GM12875 (cell line): ENCODE data around the gene OBP2B.
"Not testable (repeated sequence)": the region's sequence is repeated elsewhere in the genome, so short reads cannot be mapped to it uniquely, and the experiment has no call there.

Experiments
- H3K4me3 ChIP-seq: one replicate; pipeline ENCODE4 v1.5.1; 2011; ENCODE audit warnings: low read depth, low read length, control low read depth
- CTCF ChIP-seq: IDR thresholded peaks from 2 replicates; pipeline ENCODE4 v1.5.1; 2011; ENCODE audit warnings: low read depth, mild to moderate bottlenecking, control low read depth, inconsistent platforms, low read length, moderate library complexity, borderline replicate concordance; ENCODE audit not compliant: insufficient read depth

OBP2B gene

GRCh38 chr9:133207021-133207531 is 2.0 kb downstream of the OBP2B start:
- TF ChIP-seq CTCF: no peak
- H3K4me3 ChIP-seq: no peak overlapping the region

GRCh38 chr9:133205996-133206931 is 2.8 kb downstream of the OBP2B start:
- no peak for TF ChIP-seq CTCF
- H3K4me3 ChIP-seq: no peak overlapping the region

- not testable (repeated sequence) for H3K4me3 ChIP-seq
These were observed 3.6 kb downstream of the OBP2B start for GRCh38 chr9:133205481-133205887.

GRCh38 chr9:133204993-133205336 is 4.1 kb downstream of the OBP2B start:
- no peak for TF ChIP-seq CTCF
- H3K4me3 ChIP-seq: no peak overlapping the region

GRCh38 chr9:133204335-133204992 is 4.6 kb downstream of the OBP2B start:
- no peak for TF ChIP-seq CTCF

GRCh38 chr9:133203506-133204075 is 5.5 kb downstream of the OBP2B start:
- H3K4me3 ChIP-seq: no peak overlapping the region
- TF ChIP-seq CTCF: no peak

More at GRCh38 chr9:133204335-133204992, 4.6 kb downstream of the OBP2B start:
- H3K4me3 ChIP-seq: no peak overlapping the region

- TF ChIP-seq CTCF: no peak
- no peak overlapping the region for H3K4me3 ChIP-seq
These were observed 6.2 kb downstream of the OBP2B start for GRCh38 chr9:133202688-133203453.
